ENCODE measurements around the gene DAG1.
A peak's percentile ranks its signal among the peaks of the same experiment; 100 is the strongest.

The DAG1 gene

GRCh38 chr3:49470714-49471420 is 800 bp downstream of the DAG1 start:
- no peak for DNase-seq (ENCODE audit: low read depth)
- TF ChIP-seq, protein P1, sequence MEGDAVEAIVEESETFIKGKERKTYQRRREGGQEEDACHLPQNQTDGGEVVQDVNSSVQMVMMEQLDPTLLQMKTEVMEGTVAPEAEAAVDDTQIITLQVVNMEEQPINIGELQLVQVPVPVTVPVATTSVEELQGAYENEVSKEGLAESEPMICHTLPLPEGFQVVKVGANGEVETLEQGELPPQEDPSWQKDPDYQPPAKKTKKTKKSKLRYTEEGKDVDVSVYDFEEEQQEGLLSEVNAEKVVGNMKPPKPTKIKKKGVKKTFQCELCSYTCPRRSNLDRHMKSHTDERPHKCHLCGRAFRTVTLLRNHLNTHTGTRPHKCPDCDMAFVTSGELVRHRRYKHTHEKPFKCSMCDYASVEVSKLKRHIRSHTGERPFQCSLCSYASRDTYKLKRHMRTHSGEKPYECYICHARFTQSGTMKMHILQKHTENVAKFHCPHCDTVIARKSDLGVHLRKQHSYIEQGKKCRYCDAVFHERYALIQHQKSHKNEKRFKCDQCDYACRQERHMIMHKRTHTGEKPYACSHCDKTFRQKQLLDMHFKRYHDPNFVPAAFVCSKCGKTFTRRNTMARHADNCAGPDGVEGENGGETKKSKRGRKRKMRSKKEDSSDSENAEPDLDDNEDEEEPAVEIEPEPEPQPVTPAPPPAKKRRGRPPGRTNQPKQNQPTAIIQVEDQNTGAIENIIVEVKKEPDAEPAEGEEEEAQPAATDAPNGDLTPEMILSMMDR (conservative IDR thresholded peaks at IDR 0.05; ENCODE audit: low read length) = 0 out of 2 replicates have a peak, but pooled peaks have one; percentile 2
- H3K4me3 ChIP-seq (ENCODE audit: low read length) = peak overlapping the region; percentile 86

DNA sequence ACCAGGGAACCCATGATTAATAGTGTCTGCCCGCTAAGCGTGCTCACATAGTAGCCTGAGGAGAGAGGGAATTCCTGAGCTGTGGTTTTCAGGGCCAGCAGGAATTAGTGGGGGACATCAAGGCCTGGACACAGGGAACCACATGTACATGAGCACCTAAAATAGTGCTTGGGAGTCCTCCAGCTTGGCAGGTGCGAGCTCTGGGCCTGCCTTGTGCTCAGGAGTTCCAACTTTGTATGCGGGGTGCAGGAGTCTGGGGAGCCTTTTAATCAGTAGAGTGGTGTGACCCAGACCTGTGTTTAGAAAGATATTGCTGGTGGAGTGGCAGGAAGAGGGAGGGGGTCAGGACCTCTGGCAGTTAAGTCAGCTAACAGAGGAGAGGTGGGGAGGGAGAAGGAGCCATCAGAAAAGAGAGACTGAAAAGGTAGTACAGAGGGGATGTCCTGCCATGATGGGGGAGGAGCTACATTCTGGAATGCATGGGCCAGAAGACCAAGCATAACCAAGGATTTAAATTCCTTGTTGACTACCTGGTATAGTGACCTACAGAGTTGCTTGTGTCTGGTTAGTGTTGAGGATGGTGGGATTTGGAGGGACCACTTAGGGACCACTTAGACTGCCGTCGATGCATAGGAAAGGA is 1.9 kb downstream of the DAG1 start:
- H3K4me3 ChIP-seq (ENCODE audit: low read length) = peak overlapping the region; percentile 28
- TF ChIP-seq, protein P1 (conservative IDR thresholded peaks at IDR 0.05; ENCODE audit: low read length) = no peak
- DNase-seq (ENCODE audit: low read depth) = no peak

DNA sequence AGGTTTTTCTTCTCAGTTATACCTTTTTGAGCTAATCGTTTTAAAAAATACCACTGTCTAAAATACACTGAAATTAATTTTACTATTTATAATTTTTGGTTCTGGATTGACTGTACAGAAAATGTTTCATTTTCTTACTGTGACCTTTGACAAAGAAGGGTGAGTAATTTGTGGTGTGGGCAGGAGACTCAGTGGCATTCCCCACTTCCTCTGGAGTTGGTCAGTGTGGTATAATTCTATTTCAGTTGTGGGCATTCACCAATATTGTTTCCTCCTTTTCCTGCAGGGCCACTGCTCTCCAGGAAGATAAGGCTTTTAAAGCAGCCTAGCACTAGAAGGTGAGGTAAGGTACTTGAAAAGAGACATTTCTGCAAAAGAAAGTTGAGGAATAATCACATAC is 6.5 kb downstream of the DAG1 start:
- DNase-seq (ENCODE audit: low read depth) = no peak
- H3K4me3 ChIP-seq (ENCODE audit: low read length) = no peak overlapping the region
- TF ChIP-seq, protein P1 (conservative IDR thresholded peaks at IDR 0.05; ENCODE audit: low read length) = no peak

DNA sequence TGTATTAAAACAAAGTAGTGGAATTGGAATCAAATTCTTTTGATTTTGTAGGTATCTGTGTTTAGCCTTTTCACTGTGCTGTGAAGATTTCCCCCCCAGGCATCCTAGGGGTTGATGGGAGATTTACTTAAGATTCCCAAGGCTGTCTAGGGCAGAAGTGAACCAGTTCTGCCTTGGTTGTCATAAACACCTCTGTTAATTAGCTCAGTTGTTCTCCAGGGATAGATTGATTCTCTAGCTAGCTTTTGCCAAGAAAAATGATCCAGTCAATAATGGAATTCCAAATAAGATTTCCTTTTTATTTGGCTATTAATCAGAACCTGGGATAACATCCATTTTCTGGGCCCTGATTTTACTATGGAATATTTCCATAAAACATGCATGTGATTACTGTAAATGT is 12.7 kb downstream of the DAG1 start:
- DNase-seq (ENCODE audit: low read depth) = no peak
- TF ChIP-seq, protein P1 (conservative IDR thresholded peaks at IDR 0.05; ENCODE audit: low read length) = no peak
- no peak overlapping the region for H3K4me3 ChIP-seq (ENCODE audit: low read length)

DNA sequence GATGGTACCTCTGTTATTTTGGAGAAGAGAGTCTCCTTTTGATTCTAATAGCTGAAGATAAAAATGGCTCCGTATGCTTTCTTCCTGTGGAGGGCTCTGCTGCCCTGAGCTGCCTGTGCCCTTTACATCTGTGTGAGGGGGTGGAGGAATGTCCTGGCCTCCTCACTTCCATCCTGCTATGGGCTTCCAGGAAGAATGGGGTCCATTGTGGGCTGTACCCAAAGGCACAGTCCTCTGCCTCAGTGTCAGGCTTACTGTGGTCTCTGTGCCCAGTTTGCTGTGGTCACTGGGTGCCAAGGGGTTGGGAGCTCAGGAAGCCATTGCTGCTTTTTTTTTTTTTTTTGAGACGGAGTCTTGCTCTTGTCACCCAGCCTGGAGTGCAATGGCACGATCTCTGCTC is 14.4 kb downstream of the DAG1 start:
- DNase-seq (ENCODE audit: low read depth) = no peak
- H3K4me3 ChIP-seq (ENCODE audit: low read length) = no peak overlapping the region
- TF ChIP-seq, protein P1 (conservative IDR thresholded peaks at IDR 0.05; ENCODE audit: low read length) = no peak

DNA sequence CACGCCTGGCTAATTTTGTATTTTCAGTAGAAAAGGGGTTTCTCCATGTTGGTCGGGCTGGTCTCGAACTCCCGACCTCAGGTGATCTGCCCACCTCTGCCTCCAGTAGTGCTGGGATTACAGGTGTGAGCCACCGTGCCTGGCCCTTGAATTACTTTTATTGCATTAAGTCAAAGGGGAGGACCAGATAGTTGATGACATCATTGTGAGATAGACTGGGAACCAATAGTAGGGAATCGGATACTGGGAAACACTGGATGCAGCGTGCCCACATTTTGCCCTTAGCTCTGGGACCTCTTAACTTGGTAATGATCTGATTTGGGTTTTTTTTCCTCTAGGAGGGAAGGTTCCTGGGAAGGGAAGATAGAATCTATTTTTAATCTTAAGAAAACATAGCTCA is 19.2 kb downstream of the DAG1 start:
- no peak overlapping the region for H3K4me3 ChIP-seq (ENCODE audit: low read length)
- TF ChIP-seq, protein P1 (conservative IDR thresholded peaks at IDR 0.05; ENCODE audit: low read length) = no peak
- no peak for DNase-seq (ENCODE audit: low read depth)

- no peak overlapping the region for H3K4me3 ChIP-seq (ENCODE audit: low read length)
- TF ChIP-seq, protein P1 (conservative IDR thresholded peaks at IDR 0.05; ENCODE audit: low read length) = no peak
- no peak for DNase-seq (ENCODE audit: low read depth)
Measured at GRCh38 chr3:49492969-49493368, 22.9 kb downstream of the DAG1 start.
